CD4-positive, alpha-beta memory T cell (primary cell): ENCODE results near the gene AMDHD2. TPM values are rescaled to one million over a fixed set of nuclear protein-coding genes. Genes with fewer than 3 reads are reported as not detected.

Experiments used
- CTCF ChIA-PET: fragments of 350-600 bp; sonication (Branson Sonifier 250); formaldehyde crosslinking; loops from one replicate; lab custom pipeline; 2021; ENCODE audit warnings: inconsistent platforms; ENCODE audit not compliant: partially characterized antibody; lab: Charles Lee
- POLR2A ChIA-PET: fragments of 350-600 bp; sonication (Branson Sonifier 250); formaldehyde crosslinking; loops from one replicate; lab custom pipeline; 2021; ENCODE audit not compliant: partially characterized antibody; lab: Charles Lee
- DNase-seq, 5 donors: peaks; one replicate each; pipeline versions ENCODE4 v3.0.0 to v3.0.0-alpha.2; 2020 to 2022; ENCODE audit warnings: mixed read lengths in 1 of 5
- H3K27ac ChIP-seq: one replicate; pipeline ENCODE4 v1.7.0; 2013; ENCODE audit warnings: low read depth, low read length
- H3K27me3 ChIP-seq: 2 replicates; pipeline ENCODE4 v1.7.0; 2013; ENCODE audit warnings: mild to moderate bottlenecking, low read length, moderate library complexity; ENCODE audit not compliant: insufficient read depth
- H3K36me3 ChIP-seq: 2 replicates; pipeline ENCODE4 v1.7.0; 2013; ENCODE audit warnings: mild to moderate bottlenecking, low read length, moderate library complexity; ENCODE audit not compliant: insufficient read depth
- H3K4me1 ChIP-seq: 2 replicates; pipeline ENCODE4 v1.7.0; 2013; ENCODE audit warnings: mild to moderate bottlenecking, low read length, moderate library complexity; ENCODE audit not compliant: insufficient read depth
- H3K4me3 ChIP-seq, 2 donors: one replicate each; pipeline ENCODE4 v1.7.0; 2013; ENCODE audit warnings: low read length in 2 of 2, mild to moderate bottlenecking in 1 of 2
- H3K9me3 ChIP-seq, 2 donors: one replicate each; pipeline ENCODE4 v1.7.0; 2013; ENCODE audit warnings: low read length in 2 of 2, control low read depth in 1 of 2; ENCODE audit not compliant: control insufficient read depth in 1 of 2
- H3K27ac Mint-ChIP-seq, 7 donors: one replicate each; pipeline ENCODE4 v1.8.0; 2020 to 2021; ENCODE audit warnings: mixed read lengths in 7 of 7, mild to moderate bottlenecking in 6 of 7, inconsistent platforms in 3 of 7, moderate library complexity in 3 of 7
- H3K27me3 Mint-ChIP-seq, 2 donors: one replicate each; pipeline ENCODE4 v1.8.0; 2020 to 2021; ENCODE audit warnings: mixed read lengths in 2 of 2
- H3K36me3 Mint-ChIP-seq, 2 donors: one replicate each; pipeline ENCODE4 v1.8.0; 2020 to 2021; ENCODE audit warnings: mixed read lengths in 2 of 2, inconsistent platforms in 1 of 2, mild to moderate bottlenecking in 1 of 2
- H3K4me1 Mint-ChIP-seq, 4 donors: one replicate each; pipeline ENCODE4 v1.8.0; 2020 to 2021; ENCODE audit warnings: mixed read lengths in 4 of 4, mild to moderate bottlenecking in 1 of 4
- H3K4me3 Mint-ChIP-seq, 8 donors: one replicate each; pipeline ENCODE4 v1.8.0; 2020 to 2021; ENCODE audit warnings: mixed read lengths in 8 of 8, mild to moderate bottlenecking in 7 of 8, moderate library complexity in 6 of 8, inconsistent platforms in 3 of 8
- H3K9me3 Mint-ChIP-seq, 8 donors: one replicate each; pipeline ENCODE4 v1.8.0; 2020 to 2021; ENCODE audit warnings: mixed read lengths in 8 of 8, mild to moderate bottlenecking in 5 of 8, inconsistent platforms in 3 of 8, moderate library complexity in 1 of 8
- intact Hi-C: fragments of 100-400 bp; cut with micrococcal nuclease; formaldehyde crosslinking; loops from one replicate; pipeline ENCODE4 v1.15.1; 2023
- polyA plus RNA-seq, 2 donors: library from polyadenylated mRNA; unstranded; fragments of 300-500 nt; fragmentation: Illumina TruSeq; gene quantifications; one replicate each; pipeline ENCODE4 v1.2.3, GENCODE V29; 2021
- total RNA-seq, 2 experiments: library from RNA; stranded (reverse); gene quantifications; one replicate each; pipeline ENCODE4 v1.2.3, GENCODE V29; 2021

Gene AMDHD2
- total and polyA plus RNA-seq, 4 experiments from 2014 or later, result 17.0 to 121 (median 68.1) TPM

DNA sequence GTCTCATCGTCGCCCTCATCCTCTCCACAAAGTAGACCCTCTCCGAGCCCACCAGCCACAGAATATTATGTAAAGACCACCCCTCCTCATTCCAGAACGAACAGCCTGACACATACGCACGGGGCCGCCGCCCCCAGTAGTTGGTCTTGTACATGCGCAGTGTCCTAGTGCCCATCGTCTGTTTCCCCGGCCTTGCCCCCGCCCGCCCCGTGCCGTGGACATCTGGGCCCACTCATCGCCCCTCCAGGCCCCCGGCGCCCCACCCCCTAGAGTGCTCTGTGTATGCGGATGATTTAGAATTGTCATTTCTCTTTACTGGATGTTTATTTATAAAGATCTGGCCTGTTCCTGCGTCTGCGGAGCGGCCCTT lies 475 bp upstream of the AMDHD2 start:
- no peak for DNase-seq

GRCh38 chr16:2520784-2521531 lies 787 bp downstream of the AMDHD2 start:
- Mint-ChIP-seq H3K27me3 (peaks cover 0 to 1% of the 10 kb centered on the region in 2 donors), H3K4me1 (peaks cover 35 to 62% (median 50%) of the 10 kb centered on the region in 4 donors), H3K27ac (peak overlapping the region; percentile 91 to 99 (median 97)), H3K9me3 (peaks cover 0 to 8% (median 0%) of the 10 kb centered on the region in 8 donors), H3K36me3 (peaks cover 16 to 47% of the 10 kb centered on the region in 2 donors), H3K4me3 (peak overlapping the region; percentile 87 to 95 (median 93))
- Histone ChIP-seq H3K27me3 (no peaks in the 10 kb centered on the region), H3K9me3 (no peaks in the 10 kb centered on the region), H3K4me3 (peak overlapping the region; percentile 36 to 60), H3K36me3 (peaks cover 6% of the 10 kb centered on the region), H3K4me1 (peaks cover 50% of the 10 kb centered on the region), H3K27ac (peak overlapping the region; percentile 84)
- CTCF ChIA-PET, result interaction anchor here (0.7 kb wide), 1 partner anchor 10 kb away, joined by 4 read pairs; the partner anchor contains the start of gene CEMP1
- intact Hi-C loops, result loop anchor here (1.0 kb wide), 1 partner anchor 11 kb away; no protein-coding TSS in a partner anchor
- DNase-seq, result peak; percentile 84 to 92 (median 88)
- POLR2A ChIA-PET, result interaction anchor here (0.7 to 7.0 kb wide), 11 partner anchors 8 to 1212 kb away, joined by 3 to 170 read pairs (median 5); partner anchors contain the start of genes CEMP1, ELOB, PDPK1 and RPS2

More for the DNA sequence above, 475 bp upstream of the AMDHD2 start:
- H3K4me3 ChIP-seq, result no peak overlapping the region
- Mint-ChIP-seq H3K9me3 (peaks cover 0 to 10% (median 0%) of the 10 kb centered on the region in 8 donors), H3K27me3 (peaks cover 0 to 1% of the 10 kb centered on the region in 2 donors), H3K4me3 (peak overlapping the region; percentile 72 to 94 (median 79)), H3K36me3 (peaks cover 13 to 55% of the 10 kb centered on the region in 2 donors), H3K27ac (peak overlapping the region; percentile 91 to 96 (median 95)), H3K4me1 (peaks cover 42 to 74% (median 61%) of the 10 kb centered on the region in 4 donors)
- intact Hi-C loops, result loop anchor here (10.0 kb wide), 1 partner anchor 255 kb away; the partner anchor contains the start of gene RNPS1
- no peaks in the 10 kb centered on the region for H3K9me3 ChIP-seq
- ChIA-PET POLR2A (interaction anchor here (0.6 to 7.0 kb wide), 14 partner anchors 9 to 1210 kb away, joined by 3 to 170 read pairs (median 4); partner anchors contain the start of genes CEMP1, ELOB, MLST8 and NUBP2), CTCF (interaction anchor here (0.9 kb wide), 1 partner anchor 13 kb away, joined by 4 read pairs; no protein-coding TSS in a partner anchor)
- H3K4me1 ChIP-seq, result peaks cover 63% of the 10 kb centered on the region
- H3K36me3 ChIP-seq, result peaks cover 5% of the 10 kb centered on the region
- H3K27me3 ChIP-seq, result no peaks in the 10 kb centered on the region
- peak overlapping the region; percentile 49 for H3K27ac ChIP-seq

GRCh38 chr16:2523801-2524231 lies 3.6 kb downstream of the AMDHD2 start:
- Mint-ChIP-seq H3K4me1 (peaks cover 18 to 33% (median 26%) of the 10 kb centered on the region in 4 donors), H3K36me3 (peaks cover 16 to 38% of the 10 kb centered on the region in 2 donors), H3K4me3 (peak overlapping the region in 2 of 8 donors; percentile 48 to 52), H3K27me3 (peaks cover 0 to 1% of the 10 kb centered on the region in 2 donors), H3K27ac (peak overlapping the region in 3 of 7 donors; percentile 15 to 89 (median 69)), H3K9me3 (peaks cover 0 to 4% (median 0%) of the 10 kb centered on the region in 8 donors)
- no peak for DNase-seq
- Histone ChIP-seq H3K4me1 (peaks cover 22% of the 10 kb centered on the region), H3K27me3 (no peaks in the 10 kb centered on the region), H3K27ac (no peak overlapping the region), H3K4me3 (no peak overlapping the region), H3K9me3 (no peaks in the 10 kb centered on the region), H3K36me3 (peaks cover 24% of the 10 kb centered on the region)
- intact Hi-C loops, result no loop called here
- ChIA-PET POLR2A (interaction anchor here (2.2 to 7.0 kb wide), 2 partner anchors 8 to 10 kb away, joined by 5 to 170 read pairs; partner anchors contain the start of genes ATP6V0C and CEMP1), CTCF (no interaction called here)

- Mint-ChIP-seq H3K4me1 (peaks cover 15 to 28% (median 22%) of the 10 kb centered on the region in 4 donors), H3K9me3 (peaks cover 0 to 4% (median 0%) of the 10 kb centered on the region in 8 donors), H3K27ac (peak overlapping the region in 5 of 7 donors; percentile 44 to 88 (median 69)), H3K4me3 (peak overlapping the region in 3 of 8 donors; percentile 25 to 39 (median 31)), H3K27me3 (peaks cover 0 to 1% of the 10 kb centered on the region in 2 donors), H3K36me3 (peaks cover 16 to 38% of the 10 kb centered on the region in 2 donors)
- no peaks in the 10 kb centered on the region for H3K27me3 ChIP-seq
- H3K36me3 ChIP-seq, result peaks cover 25% of the 10 kb centered on the region
- H3K27ac ChIP-seq, result no peak overlapping the region
- intact Hi-C loops, result no loop called here
- no peak overlapping the region for H3K4me3 ChIP-seq
- CTCF ChIA-PET, result no interaction called here
- DNase-seq, result no peak
- H3K9me3 ChIP-seq, result no peaks in the 10 kb centered on the region
- peaks cover 16% of the 10 kb centered on the region for H3K4me1 ChIP-seq
- POLR2A ChIA-PET, result interaction anchor here (2.2 to 7.0 kb wide), 2 partner anchors 7 to 11 kb away, joined by 5 to 170 read pairs; partner anchors contain the start of genes ATP6V0C and CEMP1
These were observed 4.3 kb downstream of the AMDHD2 start for GRCh38 chr16:2524339-2524938.

- H3K36me3 ChIP-seq, result peaks cover 25% of the 10 kb centered on the region
- no peak overlapping the region for H3K4me3 ChIP-seq
- no peaks in the 10 kb centered on the region for H3K27me3 ChIP-seq
- H3K27me3 Mint-ChIP-seq, result no peaks in the 10 kb centered on the region
- H3K9me3 ChIP-seq, result no peaks in the 10 kb centered on the region
- DNase-seq, result no peak
- H3K27ac Mint-ChIP-seq, result peak overlapping the region in 2 of 7 donors; percentile 60 to 61
- intact Hi-C loops, result no loop called here
- no peak overlapping the region for H3K27ac ChIP-seq
- H3K4me1 ChIP-seq, result peaks cover 9% of the 10 kb centered on the region
- ChIA-PET POLR2A (interaction anchor here (2.2 kb wide), 1 partner anchor 12 kb away, joined by 5 read pairs; the partner anchor contains the start of gene ATP6V0C), CTCF (no interaction called here)
- peaks cover 10 to 34% of the 10 kb centered on the region in 2 donors for H3K36me3 Mint-ChIP-seq
- peaks cover 0 to 2% (median 0%) of the 10 kb centered on the region in 8 donors for H3K9me3 Mint-ChIP-seq
- H3K4me3 Mint-ChIP-seq, result no peak overlapping the region
- peaks cover 8 to 17% (median 10%) of the 10 kb centered on the region in 4 donors for H3K4me1 Mint-ChIP-seq
These were observed 6.0 kb downstream of the AMDHD2 start for GRCh38 chr16:2526135-2526534.

GRCh38 chr16:2527071-2527783 lies 7.1 kb downstream of the AMDHD2 start:
- Histone ChIP-seq H3K27me3 (no peaks in the 10 kb centered on the region), H3K36me3 (peaks cover 25% of the 10 kb centered on the region), H3K4me3 (no peak overlapping the region), H3K27ac (no peak overlapping the region), H3K4me1 (peaks cover 7% of the 10 kb centered on the region), H3K9me3 (no peaks in the 10 kb centered on the region)
- H3K4me1 Mint-ChIP-seq, result peaks cover 7 to 18% (median 12%) of the 10 kb centered on the region in 4 donors
- intact Hi-C loops, result no loop called here
- H3K9me3 Mint-ChIP-seq, result peaks cover 0 to 4% (median 0%) of the 10 kb centered on the region in 8 donors
- CTCF ChIA-PET, result no interaction called here
- peak overlapping the region in 1 of 7 donors; percentile 53 for H3K27ac Mint-ChIP-seq
- DNase-seq, result peak in 1 of 5 donors; percentile 39
- peaks cover 10 to 35% of the 10 kb centered on the region in 2 donors for H3K36me3 Mint-ChIP-seq
- no peaks in the 10 kb centered on the region for H3K27me3 Mint-ChIP-seq
- H3K4me3 Mint-ChIP-seq, result no peak overlapping the region
- POLR2A ChIA-PET, result no interaction called here
